ENCODE data around the gene FAM210B. TPM values are rescaled to one million over a fixed set of nuclear protein-coding genes. Genes with fewer than 3 reads are reported as not detected.

FAM210B gene
- total and polyA plus RNA-seq, 2 of the 13 experiments (the other 11 are each of a cell fraction or from before 2014, with no cell fraction given): 75.9 to 107 TPM

DNA sequence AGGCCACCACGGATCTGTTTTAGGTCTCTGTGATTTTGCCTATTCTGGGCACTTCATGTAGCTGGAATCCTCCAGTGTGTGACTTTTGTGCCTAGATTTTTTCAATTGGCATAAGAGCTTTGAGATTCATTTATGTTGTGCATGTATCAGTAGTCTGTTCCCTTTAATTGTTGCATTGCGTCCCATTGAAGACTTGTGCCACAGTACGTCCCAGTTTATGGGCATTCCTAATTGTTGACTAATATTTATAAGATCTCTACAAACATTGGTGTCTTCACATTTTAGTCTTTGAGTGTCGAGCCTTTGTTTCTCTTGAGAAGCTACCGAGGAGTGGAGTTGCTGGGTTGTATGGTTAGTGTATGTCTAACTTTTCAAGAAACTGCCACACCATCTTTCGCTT, 704 bp upstream of the FAM210B start:
- ChIA-PET POLR2A (interaction anchor here (0.7 to 5.9 kb wide), 6 partner anchors 10 to 48 kb away, joined by 3 to 91 read pairs (median 3); partner anchors contain the start of genes AURKA and CSTF1), CTCF (ENCODE audit: low intra/inter-chr PET ratio, low total read pairs) (no interaction called here)
- Histone ChIP-seq H3K4me3 (replicated peaks in 1 of 3; ENCODE audit: insufficient read depth in 1 of 3, low read depth in 2 of 3, low read length in 3 of 3) (peak overlapping the region; percentile 35 to 83 (median 62)), H3K4me1 (ENCODE audit: insufficient read depth, low read length) (peaks cover 23% of the 10 kb centered on the region), H3K27ac (ENCODE audit: extremely low read length, insufficient read depth, low read length) (no peak overlapping the region), H4K20me1 (ENCODE audit: insufficient read depth, low read length) (no peaks in the 10 kb centered on the region; the same call in 1 of the 2 replicates), H3K4me2 (ENCODE audit: low read depth, low read length) (peak overlapping the region; percentile 74), H2AFZ (ENCODE audit: low read length) (peak overlapping the region; percentile 44), H3K79me2 (ENCODE audit: insufficient read depth, low read length) (peaks cover 11% of the 10 kb centered on the region), H3K9me3 (ENCODE audit: low read length) (no peaks in the 10 kb centered on the region), H3K27me3 (ENCODE audit: control insufficient read depth in 1 of 2, insufficient read depth in 2 of 2, low read length in 2 of 2) (no peaks in the 10 kb centered on the region; a peak in 1 of 5 replicates), H3K9ac (ENCODE audit: insufficient read depth, low read depth, low read length) (peak overlapping the region; percentile 46; the same call in 1 of the 2 replicates), H3K36me3 (replicated peaks in 1 of 2; ENCODE audit: control insufficient read depth in 1 of 2, insufficient read depth in 2 of 2, low read length in 2 of 2) (no peaks in the 10 kb centered on the region; a peak in 1 of 5 replicates)
- WGBS (ENCODE audit: low lambda C conversion rate): 40% methylated on average over 6 of the region's 6 CpGs
- BruUV-seq (replicated peaks): no TSS peak
- intact Hi-C loops (cut with micrococcal nuclease; ENCODE audit: unreplicated experiment) (no loop called here), in situ Hi-C loops (cut with HindIII; ENCODE audit: extremely low pct_ligation_motif_present, low pct_unique_long_range_greater_than_20kb) (loop anchor here (10.0 kb wide), 1 partner anchor 113 kb away; the partner anchor contains the start of gene MC3R)
- TF ChIP-seq SAFB2 (CRISPR knock-in tag; IDR thresholded peaks at IDR 0.05; ENCODE audit: borderline replicate concordance, low read depth) (no peak), FOXK1 (CRISPR knock-in tag; IDR thresholded peaks at IDR 0.05; ENCODE audit: borderline replicate concordance, low read depth) (0 out of 2 replicates have a peak, but pooled peaks have one; percentile 3), ZNF619 (CRISPR knock-in tag; IDR thresholded peaks at IDR 0.05) (no peak)
- TF ChIP-seq, protein P1, sequence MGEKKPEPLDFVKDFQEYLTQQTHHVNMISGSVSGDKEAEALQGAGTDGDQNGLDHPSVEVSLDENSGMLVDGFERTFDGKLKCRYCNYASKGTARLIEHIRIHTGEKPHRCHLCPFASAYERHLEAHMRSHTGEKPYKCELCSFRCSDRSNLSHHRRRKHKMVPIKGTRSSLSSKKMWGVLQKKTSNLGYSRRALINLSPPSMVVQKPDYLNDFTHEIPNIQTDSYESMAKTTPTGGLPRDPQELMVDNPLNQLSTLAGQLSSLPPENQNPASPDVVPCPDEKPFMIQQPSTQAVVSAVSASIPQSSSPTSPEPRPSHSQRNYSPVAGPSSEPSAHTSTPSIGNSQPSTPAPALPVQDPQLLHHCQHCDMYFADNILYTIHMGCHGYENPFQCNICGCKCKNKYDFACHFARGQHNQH (CRISPR knock-in tag; IDR thresholded peaks at IDR 0.05): 0 out of 2 replicates have a peak, but pooled peaks have one; percentile 3
- ATAC-seq (no peak), FAIRE-seq (peak; percentile 23), DNase-seq (ENCODE audit: low spot score) (no peak)
